ENCODE data around the gene RHOBTB3.

RHOBTB3 gene

DNA sequence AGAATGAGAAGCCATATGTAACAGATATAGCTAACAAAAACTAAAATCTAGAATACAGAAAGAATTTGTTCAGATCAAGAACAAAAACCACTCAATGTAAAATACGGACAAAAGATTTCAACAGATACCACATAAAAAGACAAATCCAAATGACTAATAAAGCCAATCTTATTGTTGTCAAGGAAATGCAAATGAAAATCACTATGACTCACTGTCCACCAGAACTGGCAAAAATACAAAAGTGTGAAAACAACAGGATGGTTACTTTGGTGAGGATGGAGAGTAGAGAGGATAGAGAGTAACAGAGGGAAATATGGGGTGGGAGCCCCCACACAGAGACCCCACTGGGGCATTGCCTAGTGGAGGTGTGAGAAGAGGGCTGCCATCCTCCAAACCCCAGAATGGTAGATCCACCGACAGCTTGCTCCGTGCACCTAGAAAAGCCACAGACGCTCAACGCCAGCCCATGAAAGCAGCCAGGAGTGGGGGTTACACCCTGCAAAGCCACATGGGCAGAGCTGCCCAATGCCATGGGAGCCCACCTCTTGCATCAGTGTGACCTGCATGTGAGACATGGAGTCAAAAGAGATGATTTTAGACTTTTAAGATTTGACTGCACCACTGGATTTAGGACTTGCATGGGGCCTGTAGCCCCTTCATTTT is 15.2 kb upstream of the RHOBTB3 start:
- Histone ChIP-seq H3K4me1 (ENCODE audit: insufficient read depth, low read length) (peaks cover 3% of the 10 kb centered on the region), H3K4me3 (ENCODE audit: low read depth in 1 of 2, low read length in 2 of 2) (no peak overlapping the region), H3K36me3 (ENCODE audit: insufficient read depth, low read length) (no peaks in the 10 kb centered on the region), H3K9me3 (ENCODE audit: low read length) (no peaks in the 10 kb centered on the region), H3K9ac (ENCODE audit: low read length) (no peak overlapping the region), H3K27ac (ENCODE audit: low read depth, low read length) (no peak overlapping the region), H3K27me3 (ENCODE audit: control insufficient read depth in 1 of 2, insufficient read depth in 2 of 2, low read length in 2 of 2) (no peaks in the 10 kb centered on the region)

DNA sequence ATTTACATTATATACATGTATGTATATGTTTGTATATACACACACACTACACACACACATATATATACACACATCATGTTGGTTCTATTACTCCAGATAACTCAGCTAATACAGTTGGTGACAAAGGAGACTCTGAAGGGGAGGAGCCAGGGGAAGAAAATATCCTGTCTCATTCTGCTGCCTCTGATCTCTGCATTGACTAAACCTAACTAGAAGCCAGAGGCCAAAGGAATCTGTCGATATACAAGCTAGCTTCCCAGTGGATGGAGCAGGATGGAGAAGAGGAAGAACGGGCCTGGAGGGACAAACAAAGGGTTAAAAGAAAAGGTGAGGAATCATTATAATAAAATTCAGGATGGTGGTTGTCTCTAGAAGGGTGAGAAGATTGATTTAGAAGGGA is 13.7 kb upstream of the RHOBTB3 start:
- Histone ChIP-seq H3K27ac (ENCODE audit: low read depth, low read length) (no peak overlapping the region), H3K27me3 (ENCODE audit: control insufficient read depth in 1 of 2, insufficient read depth in 2 of 2, low read length in 2 of 2) (no peaks in the 10 kb centered on the region), H3K4me1 (ENCODE audit: insufficient read depth, low read length) (peaks cover 5% of the 10 kb centered on the region), H3K4me3 (ENCODE audit: low read depth in 1 of 2, low read length in 2 of 2) (no peak overlapping the region), H3K9ac (ENCODE audit: low read length) (no peak overlapping the region), H3K9me3 (ENCODE audit: low read length) (no peaks in the 10 kb centered on the region), H3K36me3 (ENCODE audit: insufficient read depth, low read length) (no peaks in the 10 kb centered on the region)

DNA sequence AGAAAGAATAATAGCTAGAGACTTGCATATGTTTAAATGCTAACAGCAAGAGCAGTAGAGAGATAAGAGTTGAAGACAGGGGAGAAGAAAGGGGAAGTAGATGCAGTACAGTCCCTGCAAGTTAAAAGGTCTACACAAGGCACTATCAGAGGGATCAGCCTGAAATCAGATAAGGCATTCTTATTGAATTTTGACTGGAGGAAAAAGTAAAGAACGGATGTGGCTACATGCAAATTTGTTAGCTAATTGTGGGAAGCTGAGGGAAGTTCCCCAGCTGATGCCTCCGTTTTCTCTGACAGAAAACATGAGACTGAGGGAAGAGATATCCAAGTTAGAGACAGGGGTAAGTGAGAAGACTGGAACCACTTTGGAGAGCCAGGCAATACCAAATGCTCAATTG is 12.9 kb upstream of the RHOBTB3 start:
- Histone ChIP-seq H3K36me3 (ENCODE audit: insufficient read depth, low read length) (no peaks in the 10 kb centered on the region), H3K9ac (ENCODE audit: low read length) (no peak overlapping the region), H3K4me3 (ENCODE audit: low read depth in 1 of 2, low read length in 2 of 2) (no peak overlapping the region), H3K27me3 (ENCODE audit: control insufficient read depth in 1 of 2, insufficient read depth in 2 of 2, low read length in 2 of 2) (no peaks in the 10 kb centered on the region), H3K27ac (ENCODE audit: low read depth, low read length) (no peak overlapping the region), H3K9me3 (ENCODE audit: low read length) (no peaks in the 10 kb centered on the region), H3K4me1 (ENCODE audit: insufficient read depth, low read length) (peaks cover 8% of the 10 kb centered on the region)

DNA sequence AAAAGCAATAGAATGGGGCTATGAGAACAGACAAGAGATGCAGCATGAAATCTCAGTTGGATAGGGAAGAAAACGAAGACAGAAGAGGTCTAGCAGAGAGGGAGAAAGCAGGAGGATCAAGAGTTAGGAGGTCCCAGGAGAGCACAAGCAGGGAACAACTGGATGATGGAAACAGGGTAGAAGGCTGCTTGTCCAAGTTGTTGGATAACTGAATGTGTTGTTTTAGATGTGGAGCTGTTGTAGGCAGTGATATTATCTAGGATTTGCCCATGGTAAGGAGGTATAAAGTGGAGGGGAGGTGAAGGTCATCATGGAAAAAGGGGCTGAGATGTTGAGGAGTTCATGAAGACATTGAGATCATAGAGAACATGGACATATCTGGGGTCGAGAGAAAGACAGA is 12.4 kb upstream of the RHOBTB3 start:
- H3K9ac ChIP-seq (ENCODE audit: low read length): no peak overlapping the region
- H3K36me3 ChIP-seq (ENCODE audit: insufficient read depth, low read length): no peaks in the 10 kb centered on the region
- H3K27ac ChIP-seq (ENCODE audit: low read depth, low read length): no peak overlapping the region
- H3K4me3 ChIP-seq (ENCODE audit: low read depth in 1 of 2, low read length in 2 of 2): no peak overlapping the region
- no peaks in the 10 kb centered on the region for H3K9me3 ChIP-seq (ENCODE audit: low read length)
- H3K27me3 ChIP-seq (ENCODE audit: control insufficient read depth in 1 of 2, insufficient read depth in 2 of 2, low read length in 2 of 2): no peaks in the 10 kb centered on the region
- peaks cover 13% of the 10 kb centered on the region for H3K4me1 ChIP-seq (ENCODE audit: insufficient read depth, low read length)

DNA sequence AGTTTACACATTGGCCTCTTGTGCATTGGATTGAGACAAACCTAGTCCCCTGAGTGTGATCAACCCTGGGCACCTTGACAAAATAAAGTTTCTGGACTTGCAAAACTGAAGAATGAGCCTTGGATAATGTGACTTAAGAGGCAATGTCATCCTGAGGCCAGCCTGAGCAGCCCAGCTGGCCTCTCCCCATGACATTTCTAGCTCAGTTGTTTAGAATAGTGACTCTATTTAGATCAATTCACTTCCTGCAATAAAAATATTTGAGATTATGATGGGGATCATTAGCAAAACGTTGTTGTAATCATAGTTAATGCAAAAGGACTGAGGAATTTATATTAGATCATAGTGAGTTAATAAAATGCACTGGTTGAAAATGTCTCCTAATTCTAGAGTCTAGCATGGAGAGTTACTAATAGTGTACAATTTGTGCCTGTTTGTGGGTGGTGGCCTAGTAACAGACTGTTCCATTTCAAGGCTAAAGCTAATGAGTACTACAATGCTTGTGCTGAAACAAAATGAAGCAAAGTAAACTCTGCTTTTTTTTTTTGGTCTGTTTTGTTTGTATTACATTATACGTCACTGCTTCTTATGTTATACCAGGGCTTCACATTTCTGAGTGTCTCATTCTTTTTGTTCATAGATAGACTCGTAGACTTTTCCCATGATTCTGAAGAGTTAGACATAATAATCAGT is 10.9 kb upstream of the RHOBTB3 start:
- Histone ChIP-seq H3K4me1 (ENCODE audit: insufficient read depth, low read length) (peaks cover 28% of the 10 kb centered on the region), H3K9ac (ENCODE audit: low read length) (no peak overlapping the region), H3K27me3 (ENCODE audit: control insufficient read depth in 1 of 2, insufficient read depth in 2 of 2, low read length in 2 of 2) (no peaks in the 10 kb centered on the region), H3K4me3 (ENCODE audit: low read depth in 1 of 2, low read length in 2 of 2) (no peak overlapping the region), H3K9me3 (ENCODE audit: low read length) (no peaks in the 10 kb centered on the region), H3K36me3 (ENCODE audit: insufficient read depth, low read length) (no peaks in the 10 kb centered on the region), H3K27ac (ENCODE audit: low read depth, low read length) (no peak overlapping the region)

DNA sequence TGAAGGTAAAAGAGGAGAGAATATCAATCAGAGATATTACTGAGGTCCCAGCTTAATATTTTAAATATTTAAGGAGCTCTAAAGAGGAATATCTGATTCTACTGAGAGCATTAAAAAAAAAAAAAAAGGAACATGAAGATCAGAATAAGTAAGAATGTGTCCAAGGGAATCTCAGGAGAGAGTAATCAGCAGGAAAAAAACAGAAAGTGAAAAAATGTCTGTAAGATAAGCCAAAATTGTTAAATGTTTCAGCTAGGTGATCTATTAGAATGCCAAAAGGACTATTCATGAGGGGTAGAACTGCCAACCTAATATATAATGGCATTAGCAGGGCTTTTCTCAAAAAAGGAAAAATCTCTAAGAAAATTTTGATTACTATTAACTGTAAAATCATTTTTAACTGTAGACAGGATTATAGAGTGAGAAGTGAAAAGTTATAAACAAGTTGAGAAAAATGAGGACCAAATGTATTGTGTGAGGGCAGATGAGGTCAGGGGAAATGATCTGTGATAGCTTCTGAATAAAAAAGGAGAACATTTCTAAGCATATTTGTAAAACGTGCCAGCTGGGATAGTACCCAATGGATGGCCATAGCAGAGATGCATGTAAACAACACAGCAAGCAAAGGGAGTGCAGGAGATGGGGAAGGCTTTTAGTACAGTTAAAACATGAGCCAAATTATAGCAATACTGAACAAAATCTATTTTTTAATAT is 9.4 kb upstream of the RHOBTB3 start:
- Histone ChIP-seq H3K4me3 (ENCODE audit: low read depth in 1 of 2, low read length in 2 of 2) (no peak overlapping the region), H3K4me1 (ENCODE audit: insufficient read depth, low read length) (peaks cover 41% of the 10 kb centered on the region), H3K27me3 (ENCODE audit: control insufficient read depth in 1 of 2, insufficient read depth in 2 of 2, low read length in 2 of 2) (no peaks in the 10 kb centered on the region)

DNA sequence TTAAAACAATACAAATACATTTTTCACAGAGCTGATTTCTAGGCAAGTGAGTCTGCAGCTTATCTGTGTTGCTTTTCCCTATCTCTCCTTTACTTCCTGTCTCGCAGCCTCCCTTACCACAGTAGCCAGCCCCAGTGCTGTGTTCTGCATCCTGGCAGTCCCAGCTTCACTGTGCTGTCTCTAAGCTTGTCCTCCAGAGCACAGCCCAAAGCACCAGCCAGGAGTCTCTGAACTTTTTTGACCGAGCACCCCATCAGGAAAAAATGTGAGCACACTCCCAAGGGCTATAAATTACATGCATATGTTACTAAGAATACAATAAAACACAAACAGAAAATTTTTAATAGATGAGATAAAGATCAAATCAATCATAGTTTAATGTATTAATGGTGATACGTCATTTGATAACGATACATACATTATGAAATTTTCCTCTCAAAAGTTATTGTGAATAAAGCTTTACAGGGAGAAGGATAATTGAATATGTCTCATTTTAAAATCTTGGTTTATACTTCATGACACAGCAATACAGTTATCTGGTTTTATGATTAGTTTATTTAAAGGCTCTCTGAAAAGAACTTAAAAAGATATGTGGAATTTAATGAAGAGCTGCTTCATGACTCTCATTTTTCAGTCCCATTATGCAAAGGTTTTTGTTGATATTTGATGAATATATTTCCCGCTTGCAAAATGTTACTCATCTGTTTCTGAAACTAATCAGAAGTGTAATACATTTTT is 7.3 kb upstream of the RHOBTB3 start:
- Histone ChIP-seq H3K4me1 (ENCODE audit: insufficient read depth, low read length) (peaks cover 47% of the 10 kb centered on the region), H3K36me3 (ENCODE audit: insufficient read depth, low read length) (no peaks in the 10 kb centered on the region), H3K27ac (ENCODE audit: low read depth, low read length) (no peak overlapping the region), H3K27me3 (ENCODE audit: control insufficient read depth in 1 of 2, insufficient read depth in 2 of 2, low read length in 2 of 2) (no peaks in the 10 kb centered on the region), H3K9me3 (ENCODE audit: low read length) (no peaks in the 10 kb centered on the region), H3K4me3 (ENCODE audit: low read depth in 1 of 2, low read length in 2 of 2) (no peak overlapping the region), H3K9ac (ENCODE audit: low read length) (no peak overlapping the region)

More for the DNA sequence above, 9.4 kb upstream of the RHOBTB3 start:
- no peak overlapping the region for H3K27ac ChIP-seq (ENCODE audit: low read depth, low read length)
- no peaks in the 10 kb centered on the region for H3K36me3 ChIP-seq (ENCODE audit: insufficient read depth, low read length)
- H3K9me3 ChIP-seq (ENCODE audit: low read length): no peaks in the 10 kb centered on the region
- H3K9ac ChIP-seq (ENCODE audit: low read length): no peak overlapping the region

DNA sequence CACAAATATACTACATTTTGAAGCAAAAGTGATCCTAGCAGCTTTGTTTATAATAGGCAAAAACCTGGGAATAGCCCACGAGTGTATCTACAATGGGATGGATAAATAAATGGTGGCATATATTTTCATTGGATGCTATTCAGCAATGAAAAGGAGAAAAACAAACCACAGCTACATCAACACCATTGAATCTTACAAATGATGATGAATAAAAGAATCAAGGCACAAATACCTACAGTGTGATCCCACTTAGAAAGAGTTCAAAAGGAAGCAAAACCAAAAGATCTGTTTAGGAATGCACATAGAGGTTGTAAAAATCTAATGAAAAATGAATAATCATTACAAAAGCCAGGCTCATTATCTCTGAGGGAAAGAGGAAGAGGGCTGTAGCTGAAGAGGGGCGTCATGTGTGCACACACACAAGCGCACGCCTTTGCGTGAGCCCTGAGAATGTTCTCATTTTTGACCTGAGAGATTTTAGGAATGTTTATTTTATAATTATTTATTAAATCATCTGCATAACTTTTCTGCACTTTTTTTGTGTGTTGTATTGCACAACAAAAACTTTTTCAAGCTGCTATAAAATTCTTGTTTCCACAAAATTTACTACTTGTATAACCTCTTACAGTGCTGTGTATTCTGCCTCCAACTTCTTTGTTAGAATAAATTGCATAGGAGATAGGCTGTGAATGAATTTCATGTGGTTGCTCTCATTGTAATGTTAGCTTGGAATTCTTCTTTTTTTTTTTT is 5.9 kb upstream of the RHOBTB3 start:
- Histone ChIP-seq H3K27ac (ENCODE audit: low read depth, low read length) (peak overlapping the region; percentile 3), H3K9ac (ENCODE audit: low read length) (no peak overlapping the region), H3K27me3 (ENCODE audit: control insufficient read depth in 1 of 2, insufficient read depth in 2 of 2, low read length in 2 of 2) (no peaks in the 10 kb centered on the region), H3K4me1 (ENCODE audit: insufficient read depth, low read length) (peaks cover 55% of the 10 kb centered on the region), H3K9me3 (ENCODE audit: low read length) (no peaks in the 10 kb centered on the region), H3K36me3 (ENCODE audit: insufficient read depth, low read length) (no peaks in the 10 kb centered on the region), H3K4me3 (ENCODE audit: low read depth in 1 of 2, low read length in 2 of 2) (no peak overlapping the region)

DNA sequence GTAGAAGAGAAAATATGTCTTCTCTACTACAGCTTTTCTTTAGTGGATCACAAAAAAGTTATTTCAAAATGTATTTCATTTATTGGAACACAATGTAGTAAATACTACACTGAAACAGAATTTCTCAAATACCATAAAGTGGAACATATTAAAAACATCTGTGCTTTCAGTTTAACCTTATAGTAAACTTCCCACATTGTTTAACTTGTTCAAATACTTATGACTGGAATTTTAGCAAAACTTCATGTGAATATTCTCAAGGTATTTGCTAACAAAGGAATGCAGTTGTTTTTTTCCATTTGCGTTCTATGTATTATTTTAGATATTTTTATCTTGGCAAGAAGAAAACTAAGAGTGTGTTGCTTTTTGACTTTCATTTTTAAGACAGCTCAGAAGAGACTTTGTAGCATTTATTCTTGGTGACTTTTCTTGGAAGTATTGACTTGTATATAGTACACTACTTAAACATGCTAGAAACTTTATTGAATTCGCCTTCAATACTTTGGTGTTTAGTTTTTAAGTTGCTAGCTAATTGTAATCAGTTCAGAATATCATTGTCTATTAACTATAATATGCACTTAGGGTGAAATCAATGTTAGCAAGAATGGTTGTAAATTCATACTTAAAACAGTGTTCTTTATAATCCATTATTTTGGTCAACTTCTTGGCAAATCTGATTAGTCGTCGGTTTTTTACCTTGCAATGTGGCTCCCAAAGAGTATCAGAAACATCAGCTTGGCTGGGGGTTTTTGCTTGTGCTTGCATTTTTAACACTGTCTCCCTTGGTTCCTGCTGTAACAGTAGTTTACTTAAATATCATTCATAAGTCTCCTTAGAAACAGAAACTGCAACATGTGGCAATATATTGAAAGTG is 5.0 kb upstream of the RHOBTB3 start:
- Histone ChIP-seq H3K4me3 (ENCODE audit: low read depth in 1 of 2, low read length in 2 of 2) (no peak overlapping the region), H3K9ac (ENCODE audit: low read length) (no peak overlapping the region), H3K4me1 (ENCODE audit: insufficient read depth, low read length) (peaks cover 58% of the 10 kb centered on the region), H3K27me3 (ENCODE audit: control insufficient read depth in 1 of 2, insufficient read depth in 2 of 2, low read length in 2 of 2) (no peaks in the 10 kb centered on the region), H3K27ac (ENCODE audit: low read depth, low read length) (peak overlapping the region; percentile 39), H3K9me3 (ENCODE audit: low read length) (no peaks in the 10 kb centered on the region), H3K36me3 (ENCODE audit: insufficient read depth, low read length) (no peaks in the 10 kb centered on the region)

Data from muscle layer of colon (tissue), 2 donors.